ENCODE results near the gene CADPS. TPM values are rescaled to one million over a fixed set of nuclear protein-coding genes. Genes with fewer than 3 reads are reported as not detected.

The CADPS gene
- total and polyA plus RNA-seq, 10 donors, result 0.16 to 3.6 (median 0.40) TPM

GRCh38 chr3:62757045-62757444 lies 118.2 kb downstream of the CADPS start:
- Histone ChIP-seq H3K27me3 (replicated peaks in 1 of 7) (no peaks in the 10 kb centered on the region), H3K9me3 (no peaks in the 10 kb centered on the region), H3K4me3 (no peak overlapping the region), H3K4me1 (no peaks in the 10 kb centered on the region), H3K27ac (no peak overlapping the region), H3K36me3 (no peaks in the 10 kb centered on the region)
- intact Hi-C loops (cut with DNase I; ENCODE audit: low total_unique reads), result no loop called here
- WGBS, 5 donors, result 61 to 79% (median 72%) methylated on average over 4 of the region's 4 CpGs
- no peak for DNase-seq
- TF ChIP-seq POLR2A (IDR thresholded peaks at IDR 0.05) (no peak), CTCF (IDR thresholded peaks at IDR 0.05 in 8 of 11, conservative IDR thresholded peaks at IDR 0.05 in 3 of 11) (no peak), POLR2AphosphoS5 (IDR thresholded peaks at IDR 0.05) (no peak)

GRCh38 chr3:62755285-62755684 lies 119.9 kb downstream of the CADPS start:
- Histone ChIP-seq H3K4me1 (no peaks in the 10 kb centered on the region), H3K27me3 (replicated peaks in 1 of 7) (no peaks in the 10 kb centered on the region), H3K36me3 (no peaks in the 10 kb centered on the region), H3K27ac (no peak overlapping the region), H3K4me3 (no peak overlapping the region), H3K9me3 (no peaks in the 10 kb centered on the region)
- WGBS, 5 donors, result 61 to 73% (median 70%) methylated on average over 8 of the region's 8 CpGs
- intact Hi-C loops (cut with DNase I; ENCODE audit: low total_unique reads), result no loop called here
- DNase-seq, result no peak
- TF ChIP-seq POLR2A (IDR thresholded peaks at IDR 0.05), result no peak
- TF ChIP-seq CTCF (IDR thresholded peaks at IDR 0.05 in 8 of 11, conservative IDR thresholded peaks at IDR 0.05 in 3 of 11), result no peak
- no peak for TF ChIP-seq POLR2AphosphoS5 (IDR thresholded peaks at IDR 0.05)

- Histone ChIP-seq H3K27ac (no peak overlapping the region), H3K9me3 (no peaks in the 10 kb centered on the region), H3K4me3 (no peak overlapping the region), H3K36me3 (no peaks in the 10 kb centered on the region), H3K4me1 (no peaks in the 10 kb centered on the region), H3K27me3 (replicated peaks in 1 of 7) (no peaks in the 10 kb centered on the region)
- TF ChIP-seq CTCF (IDR thresholded peaks at IDR 0.05 in 8 of 11, conservative IDR thresholded peaks at IDR 0.05 in 3 of 11) (no peak), POLR2A (IDR thresholded peaks at IDR 0.05) (no peak), POLR2AphosphoS5 (IDR thresholded peaks at IDR 0.05) (no peak)
- intact Hi-C loops (cut with DNase I; ENCODE audit: low total_unique reads), result no loop called here
- 69 to 90% (median 78%) methylated on average over 2 of the region's 2 CpGs for WGBS, 5 donors
- no peak for DNase-seq
Measured at GRCh38 chr3:62749657-62750056, 125.6 kb downstream of the CADPS start.

DNA sequence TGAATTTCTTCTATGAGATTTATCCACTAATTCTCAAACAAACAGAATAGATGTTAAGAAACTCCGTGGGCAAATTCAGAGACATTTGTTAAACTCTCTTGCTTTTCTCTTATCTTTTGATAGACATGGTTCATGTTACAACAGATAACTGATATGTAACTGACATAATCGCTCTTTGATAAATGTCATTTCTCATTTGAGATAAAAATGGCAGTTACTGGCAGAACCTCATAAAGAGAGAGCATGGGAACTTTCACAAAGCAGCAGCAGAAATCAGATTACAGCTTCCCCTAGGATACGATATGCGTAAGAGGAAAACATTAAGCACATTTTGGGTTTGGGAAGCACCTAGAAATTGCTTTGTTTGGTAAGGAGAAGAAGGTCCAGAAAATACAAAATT lies 126.1 kb downstream of the CADPS start:
- Histone ChIP-seq H3K4me1 (no peaks in the 10 kb centered on the region), H3K9me3 (no peaks in the 10 kb centered on the region), H3K27me3 (replicated peaks in 1 of 7) (no peaks in the 10 kb centered on the region), H3K4me3 (no peak overlapping the region), H3K36me3 (no peaks in the 10 kb centered on the region), H3K27ac (no peak overlapping the region)
- TF ChIP-seq POLR2A (IDR thresholded peaks at IDR 0.05) (no peak), CTCF (IDR thresholded peaks at IDR 0.05 in 8 of 11, conservative IDR thresholded peaks at IDR 0.05 in 3 of 11) (no peak)
- no peak for DNase-seq
- intact Hi-C loops (cut with DNase I; ENCODE audit: low total_unique reads), result no loop called here
- 78 to 91% (median 84%) methylated on average over 4 of the region's 4 CpGs for WGBS, 5 donors
